CD4-positive, alpha-beta T cell treated with Interleukin-15 for 4 hours (primary cell): ENCODE measurements around the gene EMC9.

Experiments used
- DNase-seq: peaks from one replicate; pipeline ENCODE4 v3.0.0-alpha.2; 2020; ENCODE audit warnings: low spot score

Gene EMC9

GRCh38 chr14:24141097-24141880 lies at the start of gene EMC9:
TSS of gene EMC9 (minus strand) at chr14:24141591. CDS start at chr14:24141304, 287 bp downstream.
- peak; percentile 99 for DNase-seq

GRCh38 chr14:24190416-24190815 lies 49.0 kb upstream of the EMC9 start:
- no peak for DNase-seq

- DNase-seq: no peak
These were observed 48.1 kb upstream of the EMC9 start for GRCh38 chr14:24189460-24189859.

- no peak for DNase-seq
These were observed 47.6 kb upstream of the EMC9 start for GRCh38 chr14:24189059-24189375.

- DNase-seq: peak; percentile 97
These were observed 47.1 kb upstream of the EMC9 start, which contains the start of gene IPO4 for GRCh38 chr14:24188251-24189058. TSS of gene IPO4 (minus strand) at chr14:24188816. CDS start at chr14:24188787, 29 bp downstream.

- no peak for DNase-seq
These were observed 46.1 kb upstream of the EMC9 start for GRCh38 chr14:24187539-24187915.

GRCh38 chr14:24186831-24187538 lies 45.6 kb upstream of the EMC9 start:
- DNase-seq: no peak

- no peak for DNase-seq
These were observed 44.4 kb upstream of the EMC9 start for GRCh38 chr14:24185741-24186140.

- DNase-seq: no peak
These were observed 43.6 kb upstream of the EMC9 start for GRCh38 chr14:24185026-24185425.

GRCh38 chr14:24184104-24184970 lies 42.9 kb upstream of the EMC9 start:
- DNase-seq: no peak

GRCh38 chr14:24183014-24183481 lies 41.7 kb upstream of the EMC9 start:
- no peak for DNase-seq

- no peak for DNase-seq
These were observed 40.9 kb upstream of the EMC9 start for GRCh38 chr14:24182110-24182882.

GRCh38 chr14:24181371-24182077 lies 40.1 kb upstream of the EMC9 start:
- no peak for DNase-seq

- DNase-seq: no peak
These were observed 38.8 kb upstream of the EMC9 start for GRCh38 chr14:24179961-24180796.

GRCh38 chr14:24179294-24179960 lies 38.0 kb upstream of the EMC9 start:
- no peak for DNase-seq

- DNase-seq: no peak
These were observed 37.2 kb upstream of the EMC9 start for GRCh38 chr14:24178399-24179178.

GRCh38 chr14:24177891-24178290 lies 36.5 kb upstream of the EMC9 start:
- no peak for DNase-seq
